Prostate gland (tissue), 2 donors: ENCODE measurements around the gene NDUFA11. TPM values are rescaled to one million over a fixed set of nuclear protein-coding genes. Genes with fewer than 3 reads are reported as not detected.

ENCODE experiments used
- DNase-seq: peaks from one replicate; pipeline ENCODE4 v3.0.0-alpha.2; 2019; ENCODE audit warnings: low spot score
- H3K27ac ChIP-seq, 2 donors: fragments of 200-600 bp; sonication (generic); 2 replicates each; pipeline ENCODE4 v1.5.1; 2017 to 2019
- H3K27me3 ChIP-seq: fragments of 200-600 bp; sonication (generic); replicated peaks from 2 replicates; pipeline ENCODE4 v1.5.1; 2019; ENCODE audit not compliant: insufficient read depth
- H3K36me3 ChIP-seq, 2 donors: fragments of 200-600 bp; sonication (generic); 1 replicate in 1 of 2; 2 replicates in 1 of 2; pipeline versions ENCODE4 v1.5.1 to v1.8.1; 2017 to 2019
- H3K4me1 ChIP-seq: fragments of 200-600 bp; sonication (generic); replicated peaks from 2 replicates; pipeline ENCODE4 v1.5.1; 2019
- H3K4me3 ChIP-seq, 2 donors: fragments of 200-600 bp; sonication (generic); 2 replicates each; pipeline ENCODE4 v1.5.1; 2017 to 2019
- H3K9me3 ChIP-seq: fragments of 200-600 bp; sonication (generic); 2 replicates; pipeline ENCODE4 v1.5.1; 2017
- POLR2A ChIP-seq: fragments of 450-650 bp; IDR thresholded peaks from one replicate; pipeline ENCODE4 v1.6.1; 2016; ENCODE audit warnings: antibody characterized with exemption, mild to moderate bottlenecking
- POLR2AphosphoS5 ChIP-seq: sonication (generic); formaldehyde crosslinking; IDR thresholded peaks from one replicate; pipeline ENCODE4 v1.6.1; 2017; ENCODE audit warnings: antibody characterized with exemption
- WGBS: methylation state at CpG from one replicate; pipeline ENCODE4 v1.1.5; 2018; 5-methylcytosine and 5-hydroxymethylcytosine counted together
- intact Hi-C: fragments of 100-400 bp; cut with DNase I; formaldehyde crosslinking; loops from one replicate; pipeline ENCODE4 v1.14.2; 2022
- total RNA-seq, 2 donors: library from RNA; depleted of rRNA; stranded (reverse); fragments of >200 nt; gene quantifications; one replicate each; pipeline ENCODE4 v1.1.0, GENCODE V29; 2016
- TF ChIP-seq, protein P1 (sequence below), 4 experiments: fragments of 200-600 bp in 2 of 4; fragments of 450-650 bp in 2 of 4; sonication (generic) in 2 of 4; IDR thresholded peaks; 1 replicate in 3 of 4; 2 replicates in 1 of 4; pipeline ENCODE4 v1.5.1; 2016 to 2019; ENCODE audit warnings: antibody characterized with exemption in 4 of 4, mild to moderate bottlenecking in 2 of 4, moderate library complexity in 2 of 4

Gene NDUFA11
- total RNA-seq, 2 donors from 2014 or later = 259 to 327 TPM

DNA sequence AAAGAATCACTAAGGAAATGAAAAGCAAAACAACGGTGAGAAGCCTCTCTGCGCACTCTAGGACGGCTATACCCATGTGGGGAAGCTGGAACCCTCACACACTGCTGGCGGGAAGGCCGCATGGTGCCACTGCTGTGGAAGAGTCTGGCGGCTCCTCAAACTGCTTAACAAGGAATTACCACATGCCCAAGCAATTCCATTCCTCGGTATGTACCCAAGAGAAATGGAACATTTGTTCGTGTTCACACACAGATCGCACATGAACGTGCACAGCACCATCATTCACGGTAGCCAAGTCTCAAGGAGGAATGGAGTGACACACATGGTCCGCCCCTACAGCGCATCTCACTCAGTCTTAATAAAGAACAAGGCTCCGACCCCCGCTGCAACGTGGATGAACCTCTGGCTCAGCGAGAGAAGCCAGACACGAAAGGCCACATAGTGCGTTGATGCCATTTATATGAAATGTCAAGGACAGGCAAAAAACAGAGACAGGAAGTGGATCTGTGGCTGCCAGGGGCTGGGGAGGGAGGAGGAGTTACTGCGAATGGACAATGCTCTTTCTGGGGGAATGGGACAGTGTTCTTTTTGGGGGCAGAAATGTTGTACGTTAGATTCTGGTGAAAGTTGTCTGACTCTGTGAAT is 18.0 kb upstream of the NDUFA11 start:
- H3K36me3 ChIP-seq = peaks cover 24 to 29% of the 10 kb centered on the region in 2 donors

DNA sequence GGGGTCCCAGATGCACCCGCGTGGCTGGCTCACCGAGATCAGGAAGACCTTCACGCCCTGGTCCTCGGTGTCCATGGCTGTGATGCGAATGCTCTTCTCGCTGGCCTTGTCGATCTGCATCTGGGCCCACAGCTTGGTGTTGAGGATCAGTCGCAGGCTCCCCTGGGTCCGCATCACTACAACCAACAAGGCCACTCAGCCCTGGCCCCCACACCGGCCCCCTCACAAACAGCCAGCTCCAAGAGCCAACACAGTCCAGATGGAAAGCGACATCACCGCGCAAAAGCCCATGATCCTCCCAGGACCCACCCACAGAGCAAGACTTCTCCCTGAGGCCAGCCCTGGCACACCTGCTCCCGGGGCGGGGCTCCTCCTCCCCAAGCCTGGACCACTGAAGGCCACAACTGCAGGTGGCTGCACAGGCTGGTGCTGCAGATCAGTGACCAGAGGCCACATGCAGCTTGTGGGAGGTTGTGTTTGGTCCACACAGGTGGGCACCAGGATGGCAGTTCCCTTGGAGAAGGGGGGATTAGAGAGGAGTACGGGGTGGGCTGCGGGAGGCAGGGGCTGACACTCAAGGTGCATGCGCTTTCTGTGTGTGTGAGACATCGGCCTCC is 15.0 kb upstream of the NDUFA11 start:
- WGBS = 91% methylated on average over 20 of the region's 20 CpGs
- H3K4me1 ChIP-seq = peaks cover 17% of the 10 kb centered on the region
- no peak for DNase-seq
- no peak overlapping the region for H3K27ac ChIP-seq
- no peaks in the 10 kb centered on the region for H3K27me3 ChIP-seq
- H3K4me3 ChIP-seq = no peak overlapping the region
- TF ChIP-seq POLR2AphosphoS5 (no peak), POLR2A (no peak)
- TF ChIP-seq, protein P1, sequence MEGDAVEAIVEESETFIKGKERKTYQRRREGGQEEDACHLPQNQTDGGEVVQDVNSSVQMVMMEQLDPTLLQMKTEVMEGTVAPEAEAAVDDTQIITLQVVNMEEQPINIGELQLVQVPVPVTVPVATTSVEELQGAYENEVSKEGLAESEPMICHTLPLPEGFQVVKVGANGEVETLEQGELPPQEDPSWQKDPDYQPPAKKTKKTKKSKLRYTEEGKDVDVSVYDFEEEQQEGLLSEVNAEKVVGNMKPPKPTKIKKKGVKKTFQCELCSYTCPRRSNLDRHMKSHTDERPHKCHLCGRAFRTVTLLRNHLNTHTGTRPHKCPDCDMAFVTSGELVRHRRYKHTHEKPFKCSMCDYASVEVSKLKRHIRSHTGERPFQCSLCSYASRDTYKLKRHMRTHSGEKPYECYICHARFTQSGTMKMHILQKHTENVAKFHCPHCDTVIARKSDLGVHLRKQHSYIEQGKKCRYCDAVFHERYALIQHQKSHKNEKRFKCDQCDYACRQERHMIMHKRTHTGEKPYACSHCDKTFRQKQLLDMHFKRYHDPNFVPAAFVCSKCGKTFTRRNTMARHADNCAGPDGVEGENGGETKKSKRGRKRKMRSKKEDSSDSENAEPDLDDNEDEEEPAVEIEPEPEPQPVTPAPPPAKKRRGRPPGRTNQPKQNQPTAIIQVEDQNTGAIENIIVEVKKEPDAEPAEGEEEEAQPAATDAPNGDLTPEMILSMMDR (IDR thresholded peaks at IDR 0.05) = no peak
- H3K36me3 ChIP-seq = peaks cover 10 to 15% of the 10 kb centered on the region in 2 donors
- intact Hi-C loops = no loop called here
- no peaks in the 10 kb centered on the region for H3K9me3 ChIP-seq

More for the DNA sequence above, 18.0 kb upstream of the NDUFA11 start:
- Histone ChIP-seq H3K4me3 (no peak overlapping the region), H3K4me1 (no peaks in the 10 kb centered on the region), H3K27me3 (no peaks in the 10 kb centered on the region), H3K9me3 (no peaks in the 10 kb centered on the region), H3K27ac (no peak overlapping the region)
- intact Hi-C loops = no loop called here
- no peak for DNase-seq
- WGBS = 85% methylated on average over 21 of the region's 21 CpGs
- TF ChIP-seq, protein P1 (IDR thresholded peaks at IDR 0.05) = no peak
- TF ChIP-seq POLR2AphosphoS5 = no peak
- TF ChIP-seq POLR2A = no peak

DNA sequence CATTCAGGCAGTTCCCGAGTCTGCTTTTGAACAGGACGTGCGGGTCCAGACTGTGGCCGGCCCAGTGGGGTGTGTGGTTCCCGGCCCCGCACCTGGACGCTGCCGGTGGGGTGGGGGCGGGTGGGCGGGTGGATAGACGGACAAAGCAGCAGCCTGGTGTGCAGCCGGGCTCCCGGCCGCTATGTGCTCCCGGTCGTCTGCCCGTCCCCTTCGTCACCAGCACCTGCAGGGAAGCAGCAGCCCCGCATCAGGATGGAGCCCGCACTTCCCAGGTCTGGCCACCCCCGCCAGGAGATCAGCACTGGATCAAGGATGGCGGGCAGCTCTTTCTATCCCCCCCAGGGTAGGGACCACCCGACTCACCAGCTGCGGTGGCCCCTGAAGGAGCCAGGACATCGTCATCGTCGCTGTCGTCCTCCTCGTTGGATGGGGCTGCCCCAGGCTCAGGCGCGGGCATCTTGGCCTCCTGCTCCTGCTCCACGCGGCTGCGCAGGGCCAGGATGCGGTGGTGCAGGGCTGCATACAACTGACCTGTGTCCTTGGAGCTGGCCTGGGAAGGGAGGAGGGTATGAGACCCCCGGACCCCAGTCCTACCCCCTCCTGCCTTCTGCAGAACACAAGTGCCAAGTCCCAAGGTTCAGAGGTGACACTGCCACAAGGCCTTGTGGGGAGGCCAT is 14.0 kb upstream of the NDUFA11 start:
- Histone ChIP-seq H3K9me3 (no peaks in the 10 kb centered on the region), H3K4me1 (peaks cover 17% of the 10 kb centered on the region), H3K4me3 (no peak overlapping the region), H3K36me3 (peaks cover 9 to 10% of the 10 kb centered on the region in 2 donors), H3K27ac (no peak overlapping the region), H3K27me3 (no peaks in the 10 kb centered on the region)
- intact Hi-C loops = no loop called here
- DNase-seq = no peak
- TF ChIP-seq, protein P1 (IDR thresholded peaks at IDR 0.05) = no peak
- TF ChIP-seq POLR2A (no peak), POLR2AphosphoS5 (no peak)
- 87% methylated on average over 36 of the region's 36 CpGs for WGBS

DNA sequence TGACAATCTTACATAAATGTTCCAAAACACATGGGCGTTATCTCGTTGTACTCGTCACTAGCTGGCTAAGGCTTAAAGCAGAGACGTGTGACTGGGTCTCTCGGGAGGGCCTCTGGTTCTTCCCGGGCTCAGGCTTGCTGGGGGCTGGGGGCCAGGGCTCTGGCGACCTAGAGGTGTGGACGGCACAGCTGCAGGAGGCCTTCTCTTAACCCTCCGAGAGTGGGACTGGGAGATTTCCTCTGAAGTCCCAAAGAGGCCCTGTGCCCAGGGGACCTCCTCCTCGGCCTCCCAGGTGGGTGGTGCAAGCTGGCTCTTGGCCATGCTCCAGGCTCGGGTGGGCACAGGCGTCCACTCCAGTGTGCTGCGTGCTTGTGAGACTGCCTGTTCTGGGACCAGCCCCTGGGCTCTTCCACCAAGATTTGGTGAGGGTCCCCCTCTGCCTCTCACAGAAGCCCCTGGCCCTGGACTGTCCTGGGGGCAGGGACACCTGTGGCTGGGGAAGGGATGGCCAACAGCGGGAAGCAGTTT is 12.7 kb upstream of the NDUFA11 start:
- TF ChIP-seq, protein P1 (IDR thresholded peaks at IDR 0.05) = no peak
- TF ChIP-seq POLR2AphosphoS5 = no peak
- no peak for TF ChIP-seq POLR2A
- H3K27ac ChIP-seq = peak overlapping the region in 1 of 2 donors; percentile 71
- peaks cover 17% of the 10 kb centered on the region for H3K4me1 ChIP-seq
- DNase-seq = no peak
- no peaks in the 10 kb centered on the region for H3K27me3 ChIP-seq
- H3K9me3 ChIP-seq = no peaks in the 10 kb centered on the region
- peaks cover 6 to 10% of the 10 kb centered on the region in 2 donors for H3K36me3 ChIP-seq
- no peak overlapping the region for H3K4me3 ChIP-seq
- intact Hi-C loops = no loop called here
- WGBS = 48% methylated on average over 14 of the region's 14 CpGs
